GM12878 (cell line): ENCODE results near the gene NBEA. TPM values are rescaled to one million over a fixed set of nuclear protein-coding genes. Genes with fewer than 3 reads are reported as not detected.

ENCODE experiments used
- ATAC-seq: fragments of 200-7000 bp; cut with Tn5 transposase; 3 replicates; pipeline ENCODE4 v1.9.1; 2020; ENCODE audit warnings: mild to moderate bottlenecking, moderate library complexity
- BruUV-seq: library from RNA; stranded (reverse); fragments of 400-500 nt; replicated peaks from 2 replicates; lab custom pipeline; 2021; lab: Mats Ljungman, UMichigan
- CTCF ChIA-PET: fragments of 300-600 bp; sonication (Branson Sonifier 250); formaldehyde crosslinking; extraction: SDS; loops from one replicate; lab custom pipeline; 2021; ENCODE audit warnings: inconsistent platforms; lab: Yijun Ruan, JAX
- POLR2A ChIA-PET: fragments of 350-600 bp; formaldehyde crosslinking; extraction: SDS; loops from one replicate; lab custom pipeline; 2021; ENCODE audit warnings: inconsistent platforms; lab: Charles Lee
- RAD21 ChIA-PET: fragments of 300-600 bp; sonication (Branson Sonifier 250); formaldehyde crosslinking; loops from one replicate; lab custom pipeline; 2023; ENCODE audit warnings: antibody characterized with exemption; ENCODE audit not compliant: unreplicated experiment; lab: Charles Lee
- SMC1A ChIA-PET: fragments of 300-600 bp; sonication (Branson Sonifier 250); formaldehyde crosslinking; loops from one replicate; lab custom pipeline; 2023; ENCODE audit not compliant: unreplicated experiment, uncharacterized antibody; lab: Charles Lee
- DNase-seq: peaks from one replicate; pipeline ENCODE4 v3.0.0-alpha.2; 2011; ENCODE audit warnings: low read depth, low spot score
- FAIRE-seq: peaks from 3 replicates; lab custom pipeline; 2011; peaks lifted over from hg19 to GRCh38; lab: Jason Lieb, UNC
- H2AFZ ChIP-seq: 2 replicates; pipeline ENCODE4 v1.6.0; 2011; ENCODE audit warnings: low read depth, low read length, control low read depth; ENCODE audit not compliant: control insufficient read depth
- H3K27ac ChIP-seq: 2 replicates; pipeline ENCODE4 v1.5.1; 2011; ENCODE audit warnings: control low read depth; ENCODE audit not compliant: control insufficient read depth, insufficient read depth
- H3K27me3 ChIP-seq, 2 experiments: replicated peaks in 1 of 2; 2 replicates each; pipeline versions ENCODE4 v1.6.0 to v1.6.1; 2011; ENCODE audit warnings: low read length in 1 of 2; ENCODE audit not compliant: control insufficient read depth in 2 of 2, insufficient read depth in 2 of 2
- H3K36me3 ChIP-seq, 2 experiments: 2 replicates each; pipeline ENCODE4 v1.5.1; 2011; ENCODE audit warnings: low read length in 1 of 2; ENCODE audit not compliant: control insufficient read depth in 2 of 2, insufficient read depth in 2 of 2
- H3K4me1 ChIP-seq: 2 replicates; pipeline ENCODE4 v1.6.1; 2011; ENCODE audit warnings: mild to moderate bottlenecking, low read length, moderate library complexity, mixed read lengths; ENCODE audit not compliant: control insufficient read depth, insufficient read depth
- H3K4me2 ChIP-seq: 2 replicates; pipeline ENCODE4 v1.6.0; 2011; ENCODE audit warnings: control low read depth; ENCODE audit not compliant: control insufficient read depth, insufficient read depth
- H3K4me3 ChIP-seq: fragments of 200-600 bp; sonication (generic); 2 replicates; pipeline ENCODE4 v1.5.1; 2016
- H3K79me2 ChIP-seq: 2 replicates; pipeline ENCODE4 v1.6.0; 2011; ENCODE audit warnings: low read length; ENCODE audit not compliant: control insufficient read depth, insufficient read depth
- H3K9ac ChIP-seq: 2 replicates; pipeline ENCODE4 v1.8.0; 2011; ENCODE audit warnings: low read length, control low read depth, mixed read lengths; ENCODE audit not compliant: control insufficient read depth, insufficient read depth
- H3K9me3 ChIP-seq: replicated peaks from 3 replicates; pipeline ENCODE4 v1.5.1; 2011; ENCODE audit warnings: mild to moderate bottlenecking, low read length; ENCODE audit not compliant: control insufficient read depth, insufficient read depth
- H4K20me1 ChIP-seq: 2 replicates; pipeline ENCODE4 v1.6.0; 2011; ENCODE audit not compliant: control insufficient read depth, insufficient read depth
- NFIC ChIP-seq: IDR thresholded peaks from 2 replicates; pipeline ENCODE4 v1.6.1; 2012; ENCODE audit warnings: low read depth, mild to moderate bottlenecking, inconsistent platforms, low read length, moderate library complexity
- RB1 ChIP-seq: fragments of 450-650 bp; formaldehyde crosslinking; IDR thresholded peaks from 2 replicates; pipeline ENCODE4 v1.6.1; 2017; ENCODE audit warnings: mild to moderate bottlenecking, borderline replicate concordance
- WGBS: methylation state at CpG from one replicate; pipeline ENCODE4 v1.1.6; 2016; ENCODE audit warnings: low lambda C conversion rate; ENCODE audit not compliant: insufficient replicate concordance, insufficient coverage; ENCODE audit errors: missing lambda C conversion rate; 5-methylcytosine and 5-hydroxymethylcytosine counted together
- in situ Hi-C: fragments of 300-500 bp; cut with MboI; formaldehyde crosslinking; loops from 9 replicates; pipeline ENCODE4 v1.14.3; 2018; ENCODE audit warnings: mixed read lengths
- intact Hi-C: fragments of 100-400 bp; cut with micrococcal nuclease; formaldehyde crosslinking; loops from one replicate; pipeline ENCODE4 v1.14.2; 2022; ENCODE audit not compliant: unreplicated experiment
- polyA plus RNA-seq, 11 experiments: library from polyadenylated mRNA; depleted of rRNA in 4 of 11; unstranded in 6 of 11; stranded (reverse) in 5 of 11; fragments of >200 nt; fragmentation: Nextera tagmentation in 4 of 11; fragmentation: Illumina TruSeq in 1 of 11; extraction: Ambion mirVana in 4 of 11; extraction: Trizol in 1 of 11; gene quantifications; 1 replicate in 1 of 11; 2 replicates in 10 of 11; pipeline versions ENCODE4 v1.2.1 to v1.2.3, GENCODE V29; 2011 to 2016; ENCODE audit warnings: inconsistent platforms in 2 of 11, missing spikeins in 2 of 11, low read depth in 1 of 11
- total RNA-seq, 4 experiments: library from RNA; depleted of rRNA in 3 of 4; stranded (reverse); fragments of >200 nt in 3 of 4; fragmentation: Illumina TruSeq in 1 of 4; extraction: Trizol in 1 of 4; gene quantifications; 2 replicates each; pipeline versions ENCODE4 v1.2.1 to v1.2.3, GENCODE V29; 2013 to 2021
- TF ChIP-seq, protein P1 (sequence below): fragments of 450-650 bp; IDR thresholded peaks from 2 replicates; pipeline ENCODE4 v1.6.1; 2018; ENCODE audit warnings: mild to moderate bottlenecking, low read depth, moderate library complexity; ENCODE audit not compliant: partially characterized antibody
- TF ChIP-seq, protein P2 (sequence below): fragments of 150-350 bp; IDR thresholded peaks from 2 replicates; pipeline ENCODE4 v1.6.1; 2016; ENCODE audit warnings: low read depth, low read length

Gene NBEA
- total and polyA plus RNA-seq, 10 of the 15 experiments (the other 5 are each of a cell fraction or from before 2014, with no cell fraction given), result 0.23 to 3.6 (median 0.55) TPM

DNA sequence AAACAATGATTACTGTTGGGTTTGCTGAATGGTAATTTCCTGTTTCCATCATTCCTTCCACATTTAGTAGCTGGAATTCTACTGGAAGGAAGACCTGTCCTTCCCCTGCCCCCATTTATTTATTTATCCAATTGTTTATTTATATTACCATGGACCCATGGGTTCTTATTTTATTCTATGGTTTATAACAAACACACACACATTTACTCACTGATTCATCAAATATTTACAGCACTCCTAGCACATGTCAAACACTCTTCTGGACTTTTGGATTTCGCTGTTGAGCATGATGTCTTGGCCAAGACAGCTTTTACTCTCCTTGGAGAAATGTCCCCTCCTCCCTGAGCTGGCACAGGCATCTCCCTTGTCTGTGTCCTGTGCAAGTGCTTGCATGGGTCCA is 762.3 kb downstream of the NBEA start:
- Histone ChIP-seq H3K36me3 (no peaks in the 10 kb centered on the region), H3K4me2 (no peak overlapping the region), H4K20me1 (no peaks in the 10 kb centered on the region), H3K79me2 (no peaks in the 10 kb centered on the region), H3K27me3 (no peaks in the 10 kb centered on the region), H3K4me1 (no peaks in the 10 kb centered on the region), H3K27ac (no peak overlapping the region), H3K9me3 (no peaks in the 10 kb centered on the region), H2AFZ (no peak overlapping the region), H3K9ac (no peak overlapping the region), H3K4me3 (no peak overlapping the region)
- BruUV-seq, result no TSS peak
- in situ Hi-C loops (no loop called here), intact Hi-C loops (no loop called here)
- CTCF ChIA-PET, result no interaction called here
- POLR2A ChIA-PET, result no interaction called here
- SMC1A ChIA-PET, result no interaction called here
- ATAC-seq (no peak), FAIRE-seq (no peak), DNase-seq (no peak)
- 0% methylated on average over 1 of the region's 1 CpG for WGBS
- RAD21 ChIA-PET, result no interaction called here
- TF ChIP-seq RB1, result no peak
- TF ChIP-seq, protein P1, sequence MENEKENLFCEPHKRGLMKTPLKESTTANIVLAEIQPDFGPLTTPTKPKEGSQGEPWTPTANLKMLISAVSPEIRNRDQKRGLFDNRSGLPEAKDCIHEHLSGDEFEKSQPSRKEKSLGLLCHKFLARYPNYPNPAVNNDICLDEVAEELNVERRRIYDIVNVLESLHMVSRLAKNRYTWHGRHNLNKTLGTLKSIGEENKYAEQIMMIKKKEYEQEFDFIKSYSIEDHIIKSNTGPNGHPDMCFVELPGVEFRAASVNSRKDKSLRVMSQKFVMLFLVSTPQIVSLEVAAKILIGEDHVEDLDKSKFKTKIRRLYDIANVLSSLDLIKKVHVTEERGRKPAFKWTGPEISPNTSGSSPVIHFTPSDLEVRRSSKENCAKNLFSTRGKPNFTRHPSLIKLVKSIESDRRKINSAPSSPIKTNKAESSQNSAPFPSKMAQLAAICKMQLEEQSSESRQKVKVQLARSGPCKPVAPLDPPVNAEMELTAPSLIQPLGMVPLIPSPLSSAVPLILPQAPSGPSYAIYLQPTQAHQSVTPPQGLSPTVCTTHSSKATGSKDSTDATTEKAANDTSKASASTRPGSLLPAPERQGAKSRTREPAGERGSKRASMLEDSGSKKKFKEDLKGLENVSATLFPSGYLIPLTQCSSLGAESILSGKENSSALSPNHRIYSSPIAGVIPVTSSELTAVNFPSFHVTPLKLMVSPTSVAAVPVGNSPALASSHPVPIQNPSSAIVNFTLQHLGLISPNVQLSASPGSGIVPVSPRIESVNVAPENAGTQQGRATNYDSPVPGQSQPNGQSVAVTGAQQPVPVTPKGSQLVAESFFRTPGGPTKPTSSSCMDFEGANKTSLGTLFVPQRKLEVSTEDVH, result no peak
- no peak for TF ChIP-seq NFIC
- TF ChIP-seq, protein P2, sequence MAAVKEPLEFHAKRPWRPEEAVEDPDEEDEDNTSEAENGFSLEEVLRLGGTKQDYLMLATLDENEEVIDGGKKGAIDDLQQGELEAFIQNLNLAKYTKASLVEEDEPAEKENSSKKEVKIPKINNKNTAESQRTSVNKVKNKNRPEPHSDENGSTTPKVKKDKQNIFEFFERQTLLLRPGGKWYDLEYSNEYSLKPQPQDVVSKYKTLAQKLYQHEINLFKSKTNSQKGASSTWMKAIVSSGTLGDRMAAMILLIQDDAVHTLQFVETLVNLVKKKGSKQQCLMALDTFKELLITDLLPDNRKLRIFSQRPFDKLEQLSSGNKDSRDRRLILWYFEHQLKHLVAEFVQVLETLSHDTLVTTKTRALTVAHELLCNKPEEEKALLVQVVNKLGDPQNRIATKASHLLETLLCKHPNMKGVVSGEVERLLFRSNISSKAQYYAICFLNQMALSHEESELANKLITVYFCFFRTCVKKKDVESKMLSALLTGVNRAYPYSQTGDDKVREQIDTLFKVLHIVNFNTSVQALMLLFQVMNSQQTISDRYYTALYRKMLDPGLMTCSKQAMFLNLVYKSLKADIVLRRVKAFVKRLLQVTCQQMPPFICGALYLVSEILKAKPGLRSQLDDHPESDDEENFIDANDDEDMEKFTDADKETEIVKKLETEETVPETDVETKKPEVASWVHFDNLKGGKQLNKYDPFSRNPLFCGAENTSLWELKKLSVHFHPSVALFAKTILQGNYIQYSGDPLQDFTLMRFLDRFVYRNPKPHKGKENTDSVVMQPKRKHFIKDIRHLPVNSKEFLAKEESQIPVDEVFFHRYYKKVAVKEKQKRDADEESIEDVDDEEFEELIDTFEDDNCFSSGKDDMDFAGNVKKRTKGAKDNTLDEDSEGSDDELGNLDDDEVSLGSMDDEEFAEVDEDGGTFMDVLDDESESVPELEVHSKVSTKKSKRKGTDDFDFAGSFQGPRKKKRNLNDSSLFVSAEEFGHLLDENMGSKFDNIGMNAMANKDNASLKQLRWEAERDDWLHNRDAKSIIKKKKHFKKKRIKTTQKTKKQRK, result no peak
